ENCODE results near the gene IGFLR1. TPM values are rescaled to one million over a fixed set of nuclear protein-coding genes. Genes with fewer than 3 reads are reported as not detected.

Gene IGFLR1
- total RNA-seq, 1 experiment from 2014 or later: 31.2 TPM

- no peak for DNase-seq (ENCODE audit: low spot score)
These were observed 13.5 kb upstream of the IGFLR1 start for GRCh38 chr19:35755550-35756376.

- no peak for DNase-seq (ENCODE audit: low spot score)
These were observed 12.9 kb upstream of the IGFLR1 start for GRCh38 chr19:35755131-35755549.

GRCh38 chr19:35754370-35755130 is 12.3 kb upstream of the IGFLR1 start:
- DNase-seq (ENCODE audit: low spot score): no peak

- DNase-seq (ENCODE audit: low spot score): no peak
These were observed 11.6 kb upstream of the IGFLR1 start for GRCh38 chr19:35753634-35754369.

GRCh38 chr19:35752746-35753350 is 10.6 kb upstream of the IGFLR1 start:
- DNase-seq (ENCODE audit: low spot score): no peak

- DNase-seq (ENCODE audit: low spot score): no peak
These were observed 9.8 kb upstream of the IGFLR1 start for GRCh38 chr19:35751839-35752745.

- no peak for DNase-seq (ENCODE audit: low spot score)
These were observed 7.9 kb upstream of the IGFLR1 start for GRCh38 chr19:35750167-35750566.

GRCh38 chr19:35748106-35749020 is 6.1 kb upstream of the IGFLR1 start, which contains the start of gene LIN37:
Gene LIN37 (plus strand): TSS chr19:35748576. CDS start chr19:35748725, 149 bp downstream.
- peak; percentile 100 for DNase-seq (ENCODE audit: low spot score)

- DNase-seq (ENCODE audit: low spot score): no peak
These were observed 4.3 kb upstream of the IGFLR1 start for GRCh38 chr19:35746531-35746930.

GRCh38 chr19:35746087-35746462 is 3.8 kb upstream of the IGFLR1 start:
- DNase-seq (ENCODE audit: low spot score): no peak

GRCh38 chr19:35745328-35746086 is 3.3 kb upstream of the IGFLR1 start, which contains the start of the genes PSENEN and U2AF1L4:
Gene PSENEN (plus strand): TSS chr19:35745651. CDS start chr19:35745931, 280 bp downstream.
Gene U2AF1L4 (minus strand): TSS chr19:35745418. CDS start chr19:35745391, 27 bp downstream.
- peak; percentile 100 for DNase-seq (ENCODE audit: low spot score)

- peak; percentile 97 for DNase-seq (ENCODE audit: low spot score)
These were observed 2.4 kb upstream of the IGFLR1 start for GRCh38 chr19:35744430-35745327.

- no peak for DNase-seq (ENCODE audit: low spot score)
These were observed 1.6 kb upstream of the IGFLR1 start for GRCh38 chr19:35743640-35744429.

- no peak for DNase-seq (ENCODE audit: low spot score)
These were observed 1.1 kb downstream of the IGFLR1 start for GRCh38 chr19:35741203-35741515.

- DNase-seq (ENCODE audit: low spot score): peak; percentile 99
These were observed 1.6 kb downstream of the IGFLR1 start for GRCh38 chr19:35740423-35741202.

- no peak for DNase-seq (ENCODE audit: low spot score)
These were observed 2.2 kb downstream of the IGFLR1 start for GRCh38 chr19:35740108-35740422.
